PC-9 (cell line): ENCODE data around the gene PIK3C2A. TPM values are rescaled to one million over a fixed set of nuclear protein-coding genes. Genes with fewer than 3 reads are reported as not detected.

Experiments
- BruUV-seq: library from RNA; stranded (reverse); fragments of 400-500 nt; replicated peaks from 2 replicates; lab custom pipeline; 2021; lab: Mats Ljungman, UMichigan
- CTCF ChIA-PET: fragments of 300-600 bp; sonication (Branson Sonifier 250); formaldehyde crosslinking; loops from one replicate; lab custom pipeline; 2022; ENCODE audit warnings: antibody characterized with exemption; lab: Charles Lee
- POLR2A ChIA-PET: fragments of 300-600 bp; sonication (Branson Sonifier 250); formaldehyde crosslinking; loops from one replicate; lab custom pipeline; 2022; ENCODE audit warnings: antibody characterized with exemption; ENCODE audit not compliant: unreplicated experiment; lab: Charles Lee
- DNase-seq, 2 experiments: peaks; one replicate each; pipeline versions ENCODE4 v3.0.0 to v3.0.0-alpha.2; 2015 to 2022; ENCODE audit warnings: mixed read lengths in 1 of 2
- H2AFZ ChIP-seq: fragments of 200-600 bp; sonication (generic); 2 replicates; pipeline ENCODE4 v1.8.1; 2017; ENCODE audit warnings: antibody characterized with exemption
- H3F3A ChIP-seq: fragments of 200-600 bp; sonication (generic); 2 replicates; pipeline ENCODE4 v1.8.1; 2017; ENCODE audit warnings: antibody characterized with exemption, mild to moderate bottlenecking, low read depth; ENCODE audit not compliant: insufficient read depth
- H3K27ac ChIP-seq: fragments of 200-600 bp; sonication (generic); 2 replicates; pipeline ENCODE4 v1.6.1; 2016; ENCODE audit warnings: mixed run types
- H3K27me3 ChIP-seq: fragments of 200-600 bp; sonication (generic); 2 replicates; pipeline ENCODE4 v1.6.1; 2016; ENCODE audit warnings: low read depth, mixed run types; ENCODE audit not compliant: insufficient read depth
- H3K36me3 ChIP-seq: fragments of 200-600 bp; sonication (generic); 2 replicates; pipeline ENCODE4 v1.6.1; 2016; ENCODE audit warnings: low read depth, mixed run types
- H3K4me1 ChIP-seq: fragments of 200-600 bp; sonication (generic); replicated peaks from 2 replicates; pipeline ENCODE4 v1.6.1; 2016; ENCODE audit warnings: mixed run types; ENCODE audit not compliant: insufficient read depth
- H3K4me2 ChIP-seq: fragments of 200-600 bp; sonication (generic); 2 replicates; pipeline ENCODE4 v1.6.1; 2017; ENCODE audit warnings: mixed run types
- H3K4me3 ChIP-seq: fragments of 200-600 bp; sonication (generic); 2 replicates; pipeline ENCODE4 v1.6.1; 2016; ENCODE audit warnings: mixed run types
- H3K79me2 ChIP-seq: fragments of 200-600 bp; sonication (generic); 2 replicates; pipeline ENCODE4 v1.6.1; 2017; ENCODE audit warnings: low read depth, mixed run types
- H3K9me2 ChIP-seq: fragments of 200-600 bp; sonication (generic); 2 replicates; pipeline ENCODE4 v1.8.1; 2017; ENCODE audit warnings: mild to moderate bottlenecking; ENCODE audit not compliant: insufficient read depth
- H3K9me3 ChIP-seq: fragments of 200-600 bp; sonication (generic); 2 replicates; pipeline ENCODE4 v1.8.1; 2016; ENCODE audit warnings: low read depth; ENCODE audit not compliant: insufficient read depth
- H4K20me1 ChIP-seq: fragments of 200-600 bp; sonication (generic); 2 replicates; pipeline ENCODE4 v1.8.1; 2017; ENCODE audit not compliant: insufficient read depth
- EZH2 ChIP-seq: fragments of 200-600 bp; sonication (generic); IDR thresholded peaks from 2 replicates; pipeline ENCODE4 v1.8.0; 2017; ENCODE audit warnings: antibody characterized with exemption, low read depth
- intact Hi-C: fragments of 100-400 bp; cut with micrococcal nuclease; formaldehyde crosslinking; loops from one replicate; pipeline ENCODE4 v1.10.0; 2022; ENCODE audit not compliant: unreplicated experiment
- total RNA-seq: library from RNA; stranded (reverse); gene quantifications from 2 replicates; pipeline ENCODE4 v1.2.3, GENCODE V29; 2021
- TF ChIP-seq, protein P1 (sequence below): fragments of 200-600 bp; sonication (generic); conservative IDR thresholded peaks from 2 replicates; pipeline ENCODE4 v1.6.1; 2017; ENCODE audit warnings: mixed run types, antibody characterized with exemption, mild to moderate bottlenecking, moderate library complexity

The PIK3C2A gene
- total RNA-seq, 1 experiment from 2014 or later = 70.7 TPM

DNA sequence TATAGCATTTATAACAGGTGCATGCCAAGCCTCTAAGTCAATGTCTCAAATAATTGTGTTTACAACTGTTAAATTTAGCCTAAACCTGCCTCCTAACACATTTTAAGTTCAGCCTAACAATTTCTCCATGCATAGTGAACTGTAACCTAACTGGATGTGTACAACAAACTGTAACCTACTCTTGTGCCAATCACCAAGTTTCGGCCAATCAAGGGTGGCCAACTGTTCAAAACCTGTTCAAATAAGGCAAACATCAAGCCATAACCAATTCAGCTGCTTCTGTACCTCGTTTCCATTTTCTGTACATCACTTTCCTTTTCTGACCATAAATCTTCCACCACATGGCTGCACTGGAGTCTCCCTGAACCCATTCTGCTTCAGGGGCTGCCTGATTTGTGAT lies 45.4 kb downstream of the PIK3C2A start:
- TF ChIP-seq EZH2 = no peak
- TF ChIP-seq, protein P1, sequence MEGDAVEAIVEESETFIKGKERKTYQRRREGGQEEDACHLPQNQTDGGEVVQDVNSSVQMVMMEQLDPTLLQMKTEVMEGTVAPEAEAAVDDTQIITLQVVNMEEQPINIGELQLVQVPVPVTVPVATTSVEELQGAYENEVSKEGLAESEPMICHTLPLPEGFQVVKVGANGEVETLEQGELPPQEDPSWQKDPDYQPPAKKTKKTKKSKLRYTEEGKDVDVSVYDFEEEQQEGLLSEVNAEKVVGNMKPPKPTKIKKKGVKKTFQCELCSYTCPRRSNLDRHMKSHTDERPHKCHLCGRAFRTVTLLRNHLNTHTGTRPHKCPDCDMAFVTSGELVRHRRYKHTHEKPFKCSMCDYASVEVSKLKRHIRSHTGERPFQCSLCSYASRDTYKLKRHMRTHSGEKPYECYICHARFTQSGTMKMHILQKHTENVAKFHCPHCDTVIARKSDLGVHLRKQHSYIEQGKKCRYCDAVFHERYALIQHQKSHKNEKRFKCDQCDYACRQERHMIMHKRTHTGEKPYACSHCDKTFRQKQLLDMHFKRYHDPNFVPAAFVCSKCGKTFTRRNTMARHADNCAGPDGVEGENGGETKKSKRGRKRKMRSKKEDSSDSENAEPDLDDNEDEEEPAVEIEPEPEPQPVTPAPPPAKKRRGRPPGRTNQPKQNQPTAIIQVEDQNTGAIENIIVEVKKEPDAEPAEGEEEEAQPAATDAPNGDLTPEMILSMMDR = no peak
- H3K4me3 ChIP-seq = no peak overlapping the region
- H3K4me2 ChIP-seq = no peak overlapping the region
- intact Hi-C loops = no loop called here
- H3K9me3 ChIP-seq = no peaks in the 10 kb centered on the region
- CTCF ChIA-PET = no interaction called here
- 0 out of 2 replicates have a peak, but pooled peaks cover 6% of the 10 kb centered on the region for H3F3A ChIP-seq
- H3K36me3 ChIP-seq = no peaks in the 10 kb centered on the region
- H2AFZ ChIP-seq = no peak overlapping the region
- peaks cover 85% of the 10 kb centered on the region for H3K79me2 ChIP-seq
- H3K27me3 ChIP-seq = no peaks in the 10 kb centered on the region
- BruUV-seq = no TSS peak
- H3K4me1 ChIP-seq = peaks cover 21% of the 10 kb centered on the region
- H4K20me1 ChIP-seq = peaks cover 5% of the 10 kb centered on the region; the same call in 1 of the 2 replicates
- 0 out of 2 replicates have a peak, but pooled peaks cover 3% of the 10 kb centered on the region for H3K9me2 ChIP-seq
- no peak for DNase-seq
- no peak overlapping the region for H3K27ac ChIP-seq
- POLR2A ChIA-PET = no interaction called here

DNA sequence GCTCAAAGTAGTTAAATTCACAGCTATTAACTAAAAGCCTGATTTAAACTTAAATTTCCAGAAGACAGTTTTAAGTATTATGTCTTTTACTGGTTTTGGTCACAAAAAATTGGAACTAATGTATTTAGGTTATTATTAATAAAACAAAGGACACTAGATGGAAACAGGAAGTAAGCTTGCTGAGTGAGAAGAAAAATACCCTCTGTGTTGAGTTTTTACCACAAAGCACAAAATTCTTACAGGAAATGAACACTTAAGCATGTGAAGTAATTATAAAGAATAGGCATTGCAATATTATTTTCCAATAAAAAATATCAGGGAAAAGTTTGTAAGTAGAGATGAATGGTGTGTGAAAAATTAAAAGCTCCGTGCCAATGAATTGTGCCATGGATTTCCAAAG lies 46.3 kb downstream of the PIK3C2A start:
- POLR2A ChIA-PET = no interaction called here
- BruUV-seq = no TSS peak
- intact Hi-C loops = no loop called here
- TF ChIP-seq, protein P1 = no peak
- no peak for TF ChIP-seq EZH2
- Histone ChIP-seq H3K79me2 (peaks cover 83% of the 10 kb centered on the region), H3K4me1 (peaks cover 21% of the 10 kb centered on the region), H3K4me3 (no peak overlapping the region), H3K4me2 (no peak overlapping the region), H3K36me3 (no peaks in the 10 kb centered on the region), H2AFZ (no peak overlapping the region), H4K20me1 (peaks cover 5% of the 10 kb centered on the region; the same call in 1 of the 2 replicates), H3F3A (0 out of 2 replicates have a peak, but pooled peaks cover 6% of the 10 kb centered on the region), H3K27ac (no peak overlapping the region), H3K27me3 (no peaks in the 10 kb centered on the region), H3K9me3 (no peaks in the 10 kb centered on the region), H3K9me2 (0 out of 2 replicates have a peak, but pooled peaks cover 3% of the 10 kb centered on the region)
- DNase-seq = no peak
- CTCF ChIA-PET = no interaction called here

DNA sequence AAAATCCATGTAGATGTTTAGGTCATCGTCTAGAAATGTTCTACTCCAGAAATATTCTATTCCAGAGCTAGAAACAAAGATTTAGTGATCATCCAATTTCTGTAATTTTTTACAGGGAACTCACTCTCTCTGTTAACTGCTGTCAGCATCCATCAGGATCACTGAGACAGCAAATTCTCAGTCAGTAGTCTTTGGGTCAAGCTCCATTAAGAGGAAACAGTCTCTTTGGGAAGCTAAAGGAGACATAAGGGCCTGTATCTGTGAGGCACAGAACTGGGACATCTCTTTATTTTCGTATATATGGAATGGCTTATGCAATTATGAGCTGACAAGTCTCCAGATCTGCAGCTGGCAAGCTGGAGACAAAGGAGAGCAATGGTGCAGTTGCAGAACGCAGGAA lies 48.3 kb downstream of the PIK3C2A start:
- no TSS peak for BruUV-seq
- Histone ChIP-seq H3K36me3 (peaks cover 3% of the 10 kb centered on the region; the same call in 1 of the 2 replicates), H3K4me1 (peaks cover 1% of the 10 kb centered on the region), H3K9me3 (no peaks in the 10 kb centered on the region), H3K9me2 (0 out of 2 replicates have a peak, but pooled peaks cover 3% of the 10 kb centered on the region), H3K27me3 (no peaks in the 10 kb centered on the region), H3K27ac (no peak overlapping the region), H3K79me2 (peaks cover 63% of the 10 kb centered on the region), H3K4me2 (no peak overlapping the region), H3F3A (0 out of 2 replicates have a peak, but pooled peaks cover 9% of the 10 kb centered on the region), H2AFZ (no peak overlapping the region), H3K4me3 (no peak overlapping the region), H4K20me1 (peaks cover 5% of the 10 kb centered on the region; the same call in 1 of the 2 replicates)
- TF ChIP-seq, protein P1 = no peak
- no peak for TF ChIP-seq EZH2
- intact Hi-C loops = no loop called here
- no peak for DNase-seq
- CTCF ChIA-PET = no interaction called here
- POLR2A ChIA-PET = interaction anchor here (0.5 to 1.0 kb wide), 2 partner anchors 17 to 64 kb away, joined by 4 to 7 read pairs; no protein-coding TSS in a partner anchor

Other genes starting within 250 kb of the PIK3C2A start
- gene PLEKHA7, start 193.6 kb downstream of the PIK3C2A start, total RNA-seq = 26.9 and 28.3 TPM in 2 replicates
- gene RPS13, start 130.3 kb downstream of the PIK3C2A start, total RNA-seq = 828 and 839 TPM in 2 replicates
- 22.4 and 29.7 TPM in 2 replicates for gene NUCB2, start 68.8 kb upstream of the PIK3C2A start, total RNA-seq
- 0.15 and 0.33 TPM in 2 replicates for gene NCR3LG1, start 143.8 kb upstream of the PIK3C2A start, total RNA-seq
- gene KCNJ11, start 180.7 kb upstream of the PIK3C2A start, total RNA-seq = 0.26 and 0.93 TPM in 2 replicates